Astrocyte of the spinal cord (primary cell): ENCODE results near the gene FXYD4.

Source experiments
- DNase-seq: peaks from one replicate; pipeline ENCODE4 v3.0.0; 2011; ENCODE audit warnings: low read depth, low spot score
- H3K4me3 ChIP-seq: 2 replicates; pipeline ENCODE4 v1.5.1; 2011; ENCODE audit warnings: low read depth, mild to moderate bottlenecking, low read length, moderate library complexity
- in situ Hi-C: cut with HindIII; loops from 2 replicates; pipeline ENCODE4 v1.10.0; 2017; ENCODE audit warnings: low sequenced_read_pairs
- TF ChIP-seq, protein P1 (sequence below): IDR thresholded peaks from 2 replicates; pipeline ENCODE4 v1.5.1; 2012; ENCODE audit warnings: low read depth, mild to moderate bottlenecking, low read length, inconsistent platforms

FXYD4 gene

DNA sequence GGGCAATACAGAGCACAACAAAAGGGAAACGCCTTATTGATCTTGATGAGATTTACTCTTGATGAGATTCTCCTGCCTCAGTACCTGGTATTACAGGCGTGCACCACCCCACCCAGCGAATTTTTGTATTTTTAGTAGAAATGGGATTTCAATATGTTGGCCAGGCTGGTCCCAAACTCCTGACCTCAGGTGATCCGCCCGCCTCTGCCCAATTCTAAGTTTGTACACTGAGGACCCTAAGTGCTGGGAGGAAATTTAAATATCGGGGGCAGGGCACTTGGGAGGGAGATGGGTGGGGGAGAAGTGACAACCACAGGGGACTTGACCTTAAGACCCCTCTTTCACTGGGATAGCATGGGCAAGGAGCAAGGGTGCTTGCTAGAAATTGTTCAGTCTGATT lies 23.4 kb downstream of the FXYD4 start:
- TF ChIP-seq, protein P1, sequence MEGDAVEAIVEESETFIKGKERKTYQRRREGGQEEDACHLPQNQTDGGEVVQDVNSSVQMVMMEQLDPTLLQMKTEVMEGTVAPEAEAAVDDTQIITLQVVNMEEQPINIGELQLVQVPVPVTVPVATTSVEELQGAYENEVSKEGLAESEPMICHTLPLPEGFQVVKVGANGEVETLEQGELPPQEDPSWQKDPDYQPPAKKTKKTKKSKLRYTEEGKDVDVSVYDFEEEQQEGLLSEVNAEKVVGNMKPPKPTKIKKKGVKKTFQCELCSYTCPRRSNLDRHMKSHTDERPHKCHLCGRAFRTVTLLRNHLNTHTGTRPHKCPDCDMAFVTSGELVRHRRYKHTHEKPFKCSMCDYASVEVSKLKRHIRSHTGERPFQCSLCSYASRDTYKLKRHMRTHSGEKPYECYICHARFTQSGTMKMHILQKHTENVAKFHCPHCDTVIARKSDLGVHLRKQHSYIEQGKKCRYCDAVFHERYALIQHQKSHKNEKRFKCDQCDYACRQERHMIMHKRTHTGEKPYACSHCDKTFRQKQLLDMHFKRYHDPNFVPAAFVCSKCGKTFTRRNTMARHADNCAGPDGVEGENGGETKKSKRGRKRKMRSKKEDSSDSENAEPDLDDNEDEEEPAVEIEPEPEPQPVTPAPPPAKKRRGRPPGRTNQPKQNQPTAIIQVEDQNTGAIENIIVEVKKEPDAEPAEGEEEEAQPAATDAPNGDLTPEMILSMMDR, result no peak
- in situ Hi-C loops, result no loop called here
- H3K4me3 ChIP-seq, result no peak overlapping the region
- DNase-seq, result no peak

DNA sequence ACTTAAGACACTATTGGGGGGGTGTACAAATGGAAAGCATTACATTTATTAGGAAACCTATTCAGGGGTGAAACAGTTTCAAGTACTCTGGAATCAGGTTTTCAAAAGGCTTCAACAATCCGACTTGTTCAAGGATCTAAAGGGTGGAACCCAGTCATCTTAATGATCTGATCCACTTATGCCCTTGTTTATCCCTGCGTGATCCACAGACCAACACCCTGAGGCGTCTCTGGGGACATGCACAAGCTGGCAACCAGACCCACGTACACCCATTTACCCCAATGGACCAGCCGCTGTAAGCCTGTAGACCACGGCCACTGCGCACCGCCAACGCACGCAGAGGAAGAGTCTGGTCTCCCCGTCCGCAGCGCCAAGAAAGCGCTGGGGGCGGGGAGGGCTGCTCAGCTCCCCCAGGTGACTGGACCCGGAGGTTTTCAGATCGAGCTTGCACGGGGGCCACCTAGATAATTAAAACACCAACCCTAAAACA lies 24.2 kb downstream of the FXYD4 start:
- peak overlapping the region; percentile 64 for H3K4me3 ChIP-seq
- in situ Hi-C loops, result no loop called here
- peak; percentile 31 for DNase-seq
- TF ChIP-seq, protein P1, result no peak

DNA sequence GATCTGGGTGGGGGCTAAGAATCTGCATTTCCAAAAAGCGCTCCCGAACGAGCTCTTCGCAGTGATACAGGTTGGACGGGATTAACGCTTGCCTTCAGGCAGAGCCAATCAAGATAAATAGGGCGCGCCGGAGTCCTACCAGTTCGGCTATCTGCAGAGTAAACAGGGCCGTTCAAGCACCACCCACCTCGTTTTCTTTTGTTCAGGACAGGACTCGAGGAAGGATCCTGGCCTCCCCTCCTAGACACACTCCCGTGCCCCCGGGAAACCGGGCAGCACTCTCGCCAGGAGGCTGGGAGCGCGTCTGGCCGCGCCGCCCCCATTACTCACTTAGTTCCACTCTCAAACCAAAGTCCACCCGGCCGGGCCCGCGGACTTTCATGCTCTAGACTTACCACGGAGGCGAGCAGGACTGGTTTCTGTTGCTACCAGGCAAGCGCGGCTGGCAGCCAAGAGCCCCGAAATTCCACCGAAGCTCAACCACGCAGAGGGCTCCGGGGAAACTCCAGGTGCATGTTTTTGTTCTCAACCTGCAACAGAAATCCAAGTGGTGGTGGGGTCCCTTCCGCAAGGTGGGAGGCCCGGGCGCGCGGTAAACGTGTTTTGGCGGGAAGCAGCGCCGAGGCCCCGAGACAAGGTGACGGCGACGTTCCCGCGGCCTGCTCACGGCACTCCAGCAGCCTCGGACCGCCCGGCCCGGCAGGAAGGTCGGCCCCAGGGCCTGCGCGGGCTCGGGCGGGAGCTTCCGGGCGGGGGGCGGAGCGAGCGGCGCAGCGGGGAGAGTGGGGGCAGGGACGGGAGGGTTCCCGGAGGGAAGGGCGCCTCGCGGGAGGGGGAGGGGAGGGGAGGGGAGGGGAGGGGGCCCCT lies 24.9 kb downstream of the FXYD4 start:
- peak overlapping the region; percentile 64 for H3K4me3 ChIP-seq
- in situ Hi-C loops, result no loop called here
- TF ChIP-seq, protein P1, result no peak
- peak; percentile 69 for DNase-seq

- DNase-seq, result peak; percentile 68
- in situ Hi-C loops, result no loop called here
- TF ChIP-seq, protein P1, result no peak
- peak overlapping the region; percentile 64 for H3K4me3 ChIP-seq
Measured at GRCh38 chr10:43396928-43397624, 25.6 kb downstream of the FXYD4 start.

GRCh38 chr10:43398939-43399319 lies 27.5 kb downstream of the FXYD4 start:
- no peak for DNase-seq
- in situ Hi-C loops, result no loop called here
- TF ChIP-seq, protein P1, result no peak
- H3K4me3 ChIP-seq, result no peak overlapping the region

- in situ Hi-C loops, result no loop called here
- no peak overlapping the region for H3K4me3 ChIP-seq
- DNase-seq, result peak; percentile 37
- TF ChIP-seq, protein P1, result no peak
Measured at GRCh38 chr10:43399320-43400310, 28.2 kb downstream of the FXYD4 start.
